IPS-18c (cell line): ENCODE data around the gene ABHD10.
"Not testable (repeated sequence)": the region's sequence is repeated elsewhere in the genome, so short reads cannot be mapped to it uniquely, and the experiment has no call there.

Experiments used
- H3K4me3 ChIP-seq: 2 replicates; pipeline ENCODE4 v1.7.0; 2013; ENCODE audit warnings: low read depth, mild to moderate bottlenecking, low read length, moderate library complexity; ENCODE audit not compliant: insufficient read depth
- H3K9me3 ChIP-seq: one replicate; pipeline ENCODE4 v1.6.1; 2013; ENCODE audit warnings: mild to moderate bottlenecking, low read length, moderate library complexity; ENCODE audit not compliant: control insufficient read depth, insufficient read depth

The ABHD10 gene

GRCh38 chr3:112011376-112011940 lies 32.6 kb downstream of the ABHD10 start:
- H3K9me3 ChIP-seq: no peaks in the 10 kb centered on the region
- no peak overlapping the region for H3K4me3 ChIP-seq

- Histone ChIP-seq H3K4me3 (no peak overlapping the region), H3K9me3 (no peaks in the 10 kb centered on the region)
These were observed 33.6 kb downstream of the ABHD10 start for GRCh38 chr3:112012205-112012992.

GRCh38 chr3:112013058-112013783 lies 34.4 kb downstream of the ABHD10 start:
- Histone ChIP-seq H3K9me3 (no peaks in the 10 kb centered on the region), H3K4me3 (no peak overlapping the region)

- Histone ChIP-seq H3K4me3 (no peak overlapping the region), H3K9me3 (no peaks in the 10 kb centered on the region)
These were observed 34.9 kb downstream of the ABHD10 start for GRCh38 chr3:112013784-112014143.

GRCh38 chr3:112017091-112017490 lies 38.3 kb downstream of the ABHD10 start:
- Histone ChIP-seq H3K4me3 (no peak overlapping the region), H3K9me3 (no peaks in the 10 kb centered on the region)

GRCh38 chr3:112018712-112019111 lies 39.9 kb downstream of the ABHD10 start:
- H3K9me3 ChIP-seq: no peaks in the 10 kb centered on the region
- no peak overlapping the region for H3K4me3 ChIP-seq

- no peak overlapping the region for H3K4me3 ChIP-seq
- no peaks in the 10 kb centered on the region for H3K9me3 ChIP-seq
These were observed 40.9 kb downstream of the ABHD10 start for GRCh38 chr3:112019716-112020115.

- Histone ChIP-seq H3K9me3 (no peaks in the 10 kb centered on the region), H3K4me3 (no peak overlapping the region)
These were observed 41.9 kb downstream of the ABHD10 start for GRCh38 chr3:112020674-112021085.

- Histone ChIP-seq H3K9me3 (no peaks in the 10 kb centered on the region), H3K4me3 (no peak overlapping the region)
These were observed 48.3 kb downstream of the ABHD10 start for GRCh38 chr3:112027142-112027541.

GRCh38 chr3:112027826-112028225 lies 49.0 kb downstream of the ABHD10 start:
- no peaks in the 10 kb centered on the region for H3K9me3 ChIP-seq
- H3K4me3 ChIP-seq: no peak overlapping the region

- Histone ChIP-seq H3K4me3 (no peak overlapping the region), H3K9me3 (no peaks in the 10 kb centered on the region)
These were observed 52.1 kb downstream of the ABHD10 start for GRCh38 chr3:112030901-112031300.

- Histone ChIP-seq H3K4me3 (no peak overlapping the region), H3K9me3 (no peaks in the 10 kb centered on the region)
These were observed 53.4 kb downstream of the ABHD10 start for GRCh38 chr3:112032098-112032731.

GRCh38 chr3:112034436-112034835 lies 55.6 kb downstream of the ABHD10 start, which contains the start of gene TMPRSS7:
Gene TMPRSS7, plus strand, starts transcription at chr3:112034736. Its CDS starts 110 bp downstream, at chr3:112034846.
- H3K4me3 ChIP-seq: no peak within 1 kb of the TSS
- H3K9me3 ChIP-seq: no peaks in the 10 kb centered on the region

- H3K4me3 ChIP-seq: no peak overlapping the region
- no peaks in the 10 kb centered on the region for H3K9me3 ChIP-seq
These were observed 56.4 kb downstream of the ABHD10 start for GRCh38 chr3:112035241-112035640.

- not testable (repeated sequence) for H3K4me3 ChIP-seq, H3K9me3 ChIP-seq
These were observed 58.4 kb downstream of the ABHD10 start for GRCh38 chr3:112037194-112037593.

GRCh38 chr3:112038863-112039262 lies 60.0 kb downstream of the ABHD10 start:
- Histone ChIP-seq H3K4me3 (no peak overlapping the region), H3K9me3 (no peaks in the 10 kb centered on the region)

GRCh38 chr3:112041321-112041720 lies 62.5 kb downstream of the ABHD10 start:
- H3K4me3 ChIP-seq: no peak overlapping the region
- no peaks in the 10 kb centered on the region for H3K9me3 ChIP-seq

GRCh38 chr3:112042842-112043280 lies 64.0 kb downstream of the ABHD10 start:
- no peak overlapping the region for H3K4me3 ChIP-seq
- no peaks in the 10 kb centered on the region for H3K9me3 ChIP-seq
